ENCODE data around the gene SCGB3A1.

GRCh38 chr5:180620014-180620413 lies 28.7 kb upstream of the SCGB3A1 start:
- TF ChIP-seq SIN3A (IDR thresholded peaks at IDR 0.05; ENCODE audit: borderline replicate concordance, insufficient read depth, low read length): no peak
- no peak for TF ChIP-seq TAF1 (IDR thresholded peaks at IDR 0.05; ENCODE audit: borderline replicate concordance, insufficient read depth, low read length)
- TF ChIP-seq POLR2AphosphoS5 (IDR thresholded peaks at IDR 0.05; ENCODE audit: low read depth, low read length): no peak
- no peak for TF ChIP-seq FOXP2 (optimal IDR thresholded peaks at IDR 0.05; ENCODE audit: borderline replicate concordance, extremely low read depth, extremely low read length, insufficient read depth)
- TF ChIP-seq REST (IDR thresholded peaks at IDR 0.05; ENCODE audit: insufficient read depth in 1 of 2, low read depth in 2 of 2, low read length in 2 of 2): no peak

Measured in PFSK-1 (cell line).